ENCODE results near the gene WAPL. TPM values are rescaled to one million over a fixed set of nuclear protein-coding genes. Genes with fewer than 3 reads are reported as not detected.

The WAPL gene
- total RNA-seq, 2 donors from 2014 or later: 29.6 to 46.8 TPM

- 67% methylated on average over 7 of the region's 7 CpGs for WGBS
- no peak overlapping the region for H3K27ac ChIP-seq
- H3K36me3 ChIP-seq: no peaks in the 10 kb centered on the region
- intact Hi-C loops (cut with DNase I): no loop called here
- H3K4me1 ChIP-seq (replicated peaks): no peaks in the 10 kb centered on the region
- H3K27me3 ChIP-seq (replicated peaks; ENCODE audit: insufficient read depth): peaks cover 3% of the 10 kb centered on the region
- DNase-seq (ENCODE audit: low spot score): no peak
- no peak for TF ChIP-seq CTCF (IDR thresholded peaks at IDR 0.05)
- no peak for TF ChIP-seq POLR2A (IDR thresholded peaks at IDR 0.05)
- TF ChIP-seq POLR2AphosphoS5 (IDR thresholded peaks at IDR 0.05): no peak
- no peaks in the 10 kb centered on the region for H3K9me3 ChIP-seq
- no peak overlapping the region for H3K4me3 ChIP-seq
Measured at GRCh38 chr10:86387178-86387794, 134.3 kb downstream of the WAPL start.

GRCh38 chr10:86385806-86386205 is 135.8 kb downstream of the WAPL start:
- intact Hi-C loops (cut with DNase I): no loop called here
- Histone ChIP-seq H3K27ac (no peak overlapping the region), H3K4me1 (replicated peaks) (no peaks in the 10 kb centered on the region), H3K4me3 (no peak overlapping the region), H3K27me3 (replicated peaks; ENCODE audit: insufficient read depth) (peaks cover 3% of the 10 kb centered on the region), H3K9me3 (no peaks in the 10 kb centered on the region), H3K36me3 (no peaks in the 10 kb centered on the region)
- DNase-seq (ENCODE audit: low spot score): no peak
- no peak for TF ChIP-seq POLR2A (IDR thresholded peaks at IDR 0.05)
- no peak for TF ChIP-seq CTCF (IDR thresholded peaks at IDR 0.05)
- TF ChIP-seq POLR2AphosphoS5 (IDR thresholded peaks at IDR 0.05): no peak
- WGBS: 89% methylated on average over 3 of the region's 3 CpGs

Small RNA genes lying within 50 kb of the gene (small RNA-seq; reads per million reads assigned to genes)
- gene RNU6-780P: 0 reads per million in 2 donors

Other genes starting within 250 kb of the WAPL start
- 1 to 10 TPM; 1.0 to 10.0 TPM for gene GRID1, start 155.0 kb downstream of the WAPL start, total RNA-seq
- not detected for gene OPN4, start 132.8 kb upstream of the WAPL start, total RNA-seq
- 10 to 100 TPM; 10.8 to 13.0 TPM for gene LDB3, start 146.7 kb upstream of the WAPL start, total RNA-seq
- gene BMPR1A, start 234.8 kb upstream of the WAPL start, total RNA-seq: 10 to 100 TPM; 53.9 to 58.1 TPM

Data from prostate gland (tissue), 2 donors.